A549 treated with GW870086 at 1 μM for 4 hours (cell line): ENCODE measurements around the gene TUBG1. TPM values are rescaled to one million over a fixed set of nuclear protein-coding genes. Genes with fewer than 3 reads are reported as not detected.

ENCODE experiments used
- total RNA-seq: library from RNA; stranded (reverse); fragments of 200-300 nt; extraction: Qiagen RNA extraction; gene quantifications from 5 replicates; pipeline ENCODE4 v1.2.3, GENCODE V29; 2022; ENCODE audit warnings: low read depth

TUBG1 gene
- 131 to 148 TPM (median 141 TPM) in 5 replicates for total RNA-seq

GRCh38 chr17:42609182-42609813 lies at the start of gene TUBG1, which contains the start of gene RETREG3:
Gene TUBG1, plus strand, starts transcription at chr17:42609683. Its CDS starts 55 bp downstream, at chr17:42609738.
Gene RETREG3, minus strand, starts transcription at chr17:42609374. Its CDS starts 50 bp downstream, at chr17:42609324.

GRCh38 chr17:42561897-42562387 lies 47.5 kb upstream of the TUBG1 start, which contains the start of gene COASY:
Gene COASY, plus strand, starts transcription at chr17:42562148. Its CDS starts 475 bp downstream, at chr17:42562623.

DNA sequence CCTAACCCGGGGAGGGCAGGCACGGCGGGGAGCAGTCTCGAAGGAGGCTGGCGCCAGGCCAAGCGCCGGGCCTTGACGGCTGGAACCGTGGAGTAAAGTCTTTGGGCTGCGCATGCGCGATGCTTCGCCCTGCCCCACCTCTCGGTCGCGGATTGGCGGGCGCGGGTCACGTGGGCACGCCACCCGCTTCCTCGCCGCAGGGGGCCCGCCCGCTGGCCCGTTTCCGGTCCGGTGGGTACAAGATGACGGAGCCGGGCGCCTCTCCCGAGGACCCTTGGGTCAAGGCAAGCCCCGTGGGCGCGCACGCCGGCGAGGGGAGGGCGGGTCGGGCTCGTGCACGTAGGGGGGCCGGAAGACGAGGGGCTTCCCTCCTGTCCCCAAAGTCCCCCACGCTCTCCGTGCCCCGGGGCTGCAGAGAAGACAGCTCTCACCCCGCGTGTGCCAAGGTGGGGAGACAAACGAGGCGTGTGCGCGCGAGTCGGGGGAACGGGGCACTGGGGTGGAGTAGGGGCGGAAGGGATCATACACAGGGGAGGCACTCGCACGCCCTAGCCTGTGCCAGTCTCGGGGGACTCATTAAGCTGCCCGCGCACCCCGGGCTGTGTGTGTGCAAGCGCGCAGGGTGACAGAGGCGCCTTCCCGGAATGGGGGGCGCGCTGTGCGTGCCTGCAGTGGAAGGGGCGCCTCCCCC lies 42.5 kb upstream of the TUBG1 start, which contains the start of gene MLX:
Gene MLX (plus strand): TSS at position 218 of the 691 bp plus-strand sequence. CDS start 25 bp downstream, at position 243.

DNA sequence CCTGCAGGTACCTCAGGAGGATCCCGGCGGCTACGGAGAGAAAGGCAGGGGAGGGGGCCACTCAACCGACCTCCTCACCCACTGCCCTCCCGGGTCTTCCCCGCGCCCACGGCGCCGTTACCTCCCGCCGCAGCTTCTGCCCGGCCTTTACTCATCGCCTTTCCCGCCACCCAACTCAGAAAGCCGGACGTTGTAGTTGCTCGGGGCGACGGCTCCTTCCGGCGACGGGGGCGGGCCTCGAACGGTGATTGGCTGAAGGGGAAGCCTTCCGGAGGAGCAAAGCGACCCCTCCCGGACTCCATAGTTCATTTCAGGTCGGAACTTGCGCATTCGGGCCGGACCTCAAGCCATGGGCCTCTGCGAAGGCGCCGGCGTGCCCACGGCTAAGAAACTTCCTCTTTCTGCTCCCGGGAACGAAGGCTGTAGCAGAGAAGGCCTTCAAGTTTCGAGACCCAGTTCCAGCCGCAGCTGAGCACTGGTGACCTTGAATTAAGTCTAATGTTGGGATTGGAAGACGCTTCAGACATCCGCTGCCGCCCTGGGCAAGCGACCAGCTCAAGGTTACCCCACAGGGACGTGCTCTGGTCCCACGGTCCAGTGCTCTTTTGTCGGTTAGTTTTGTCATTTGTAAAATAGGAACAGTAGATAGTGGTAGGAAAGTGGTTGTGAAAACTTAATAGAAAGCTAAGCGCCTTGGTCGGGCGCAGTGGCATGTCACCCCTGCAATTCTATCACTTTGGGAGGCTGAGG lies 31.8 kb upstream of the TUBG1 start, which contains the start of gene PSMC3IP:
Gene PSMC3IP (minus strand): TSS at position 198 of the 750 bp plus-strand sequence. CDS start 43 bp downstream, at position 155.

DNA sequence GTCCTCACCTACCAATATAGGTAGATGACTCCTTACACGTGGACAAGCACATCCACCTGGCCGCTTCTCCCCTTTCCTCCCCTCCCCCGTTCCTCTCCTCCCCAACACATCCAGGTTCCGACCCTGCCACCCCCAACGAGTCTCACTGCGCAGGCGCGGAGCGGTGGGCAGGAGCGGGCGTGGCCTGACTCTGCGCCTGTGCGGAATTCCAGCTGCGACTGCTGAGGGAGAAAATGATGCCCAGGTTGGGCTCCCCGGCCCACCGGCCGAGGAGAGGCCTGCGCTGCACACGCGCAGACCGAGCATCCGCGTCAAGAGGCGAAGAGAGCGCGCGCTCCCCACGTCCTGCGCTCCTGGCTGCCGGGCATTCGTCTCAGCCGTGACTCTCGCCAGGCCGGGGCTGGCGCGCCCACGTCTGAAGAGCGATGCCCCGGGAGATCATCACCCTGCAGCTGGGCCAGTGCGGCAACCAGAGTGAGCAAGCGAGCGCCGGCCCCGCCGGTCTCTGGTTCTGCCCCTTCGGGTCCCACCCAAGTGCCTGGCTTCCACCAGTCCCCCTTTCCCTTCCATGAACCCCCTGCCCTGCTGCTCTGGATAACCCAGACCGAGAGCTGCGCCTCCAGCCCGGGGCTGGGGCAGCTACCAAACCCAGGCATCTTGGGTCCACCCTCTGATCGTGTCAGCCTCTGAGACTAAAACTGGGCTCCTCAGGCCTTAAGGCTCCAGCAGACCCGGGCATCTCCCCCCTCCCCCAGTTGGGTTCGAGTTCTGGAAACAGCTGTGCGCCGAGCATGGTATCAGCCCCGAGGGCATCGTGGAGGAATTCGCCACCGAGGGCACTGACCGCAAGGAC lies 49.8 kb downstream of the TUBG1 start, which contains the start of gene TUBG2:
Gene TUBG2 (plus strand): TSS at position 206 of the 853 bp plus-strand sequence. CDS start 220 bp downstream, at position 426.

Other genes starting within 250 kb of the TUBG1 start
- gene STAT3, start 221.2 kb upstream of the TUBG1 start, total RNA-seq = 69.4 to 84.9 TPM (median 81.2 TPM) in 5 replicates
- gene CAVIN1, start 186.4 kb upstream of the TUBG1 start, total RNA-seq = 377 to 438 TPM (median 432 TPM) in 5 replicates
- gene ATP6V0A1, start 150.8 kb upstream of the TUBG1 start, total RNA-seq = 33.4 to 44.5 TPM (median 40.8 TPM) in 5 replicates
- gene NAGLU, start 73.4 kb upstream of the TUBG1 start, total RNA-seq = 31.6 to 46.5 TPM (median 43.8 TPM) in 5 replicates
- gene HSD17B1, start 56.8 kb upstream of the TUBG1 start, total RNA-seq = 1.2 to 1.7 TPM (median 1.2 TPM) in 5 replicates
- 102 to 133 TPM (median 124 TPM) in 5 replicates for gene COASY, start 47.5 kb upstream of the TUBG1 start, total RNA-seq
- 59.1 to 69.5 TPM (median 65.1 TPM) in 5 replicates for gene MLX, start 42.6 kb upstream of the TUBG1 start, total RNA-seq
- gene PSMC3IP, start 32.0 kb upstream of the TUBG1 start, total RNA-seq = 29.3 to 35.2 TPM (median 30.5 TPM) in 5 replicates
- gene RETREG3, start 309 bp upstream of the TUBG1 start, total RNA-seq = 24.4 to 27.7 TPM (median 26.4 TPM) in 5 replicates
- 18.8 to 25.6 TPM (median 22.8 TPM) in 5 replicates for gene TUBG2, start 49.6 kb downstream of the TUBG1 start, total RNA-seq
- gene PLEKHH3, start 67.3 kb downstream of the TUBG1 start, total RNA-seq = 14.2 to 21.2 TPM (median 17.9 TPM) in 5 replicates
- 0.25 to 0.41 TPM (median 0.32 TPM) in 5 replicates for gene CCR10, start 72.2 kb downstream of the TUBG1 start, total RNA-seq
- gene CNTNAP1, start 72.8 kb downstream of the TUBG1 start, total RNA-seq = 4.4 to 6.3 TPM (median 5.4 TPM) in 5 replicates
- gene EZH1, start 135.4 kb downstream of the TUBG1 start, total RNA-seq = 9.2 to 11.7 TPM (median 10.5 TPM) in 5 replicates
- 0.65 to 1.7 TPM (median 1.4 TPM) in 5 replicates for gene RAMP2, start 151.5 kb downstream of the TUBG1 start, total RNA-seq
- 121 to 129 TPM (median 125 TPM) in 5 replicates for gene VPS25, start 163.8 kb downstream of the TUBG1 start, total RNA-seq
- 0.90 to 1.1 TPM (median 1.0 TPM) in 5 replicates for gene WNK4, start 170.9 kb downstream of the TUBG1 start, total RNA-seq
- 125 to 149 TPM (median 135 TPM) in 5 replicates for gene COA3, start 189.0 kb downstream of the TUBG1 start, total RNA-seq
- 0.05 to 0.08 TPM (median 0.06 TPM) in 3 of 5 replicates, not detected in the others for gene CNTD1, start 189.2 kb downstream of the TUBG1 start, total RNA-seq
- 76.1 to 101 TPM (median 78.7 TPM) in 5 replicates for gene BECN1, start 214.6 kb downstream of the TUBG1 start, total RNA-seq
- 225 to 285 TPM (median 238 TPM) in 5 replicates for gene PSME3, start 223.7 kb downstream of the TUBG1 start, total RNA-seq
- 1.8 to 2.3 TPM (median 1.9 TPM) in 5 replicates for gene AOC2, start 234.9 kb downstream of the TUBG1 start, total RNA-seq
- gene AOC3, start 241.5 kb downstream of the TUBG1 start, total RNA-seq = 1.1 to 2.2 TPM (median 1.4 TPM) in 5 replicates